ENCODE results near the gene GOLGA3.

DNA sequence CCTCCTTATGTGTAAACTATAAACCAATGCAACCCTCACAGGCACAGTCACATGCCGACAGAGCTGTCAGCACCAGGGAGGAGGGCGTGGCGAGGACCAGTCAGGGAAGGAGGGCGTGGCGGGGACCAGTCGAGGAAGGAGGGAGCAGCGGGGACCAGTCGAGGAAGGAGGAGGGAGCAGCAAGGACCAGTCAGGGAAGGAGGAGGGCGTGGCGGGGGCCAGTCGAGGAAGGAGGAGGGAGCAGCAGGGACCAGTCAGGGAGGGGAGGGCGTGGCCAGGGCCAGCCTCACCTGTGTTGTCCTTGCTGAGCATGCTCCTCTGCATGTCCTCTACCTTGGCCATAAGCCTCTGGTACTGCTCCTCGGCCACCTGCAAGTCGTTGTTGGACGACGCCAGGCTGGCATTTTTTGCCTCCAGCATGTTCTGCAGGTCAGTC lies 24.2 kb downstream of the GOLGA3 start:
- TF ChIP-seq, protein P1, sequence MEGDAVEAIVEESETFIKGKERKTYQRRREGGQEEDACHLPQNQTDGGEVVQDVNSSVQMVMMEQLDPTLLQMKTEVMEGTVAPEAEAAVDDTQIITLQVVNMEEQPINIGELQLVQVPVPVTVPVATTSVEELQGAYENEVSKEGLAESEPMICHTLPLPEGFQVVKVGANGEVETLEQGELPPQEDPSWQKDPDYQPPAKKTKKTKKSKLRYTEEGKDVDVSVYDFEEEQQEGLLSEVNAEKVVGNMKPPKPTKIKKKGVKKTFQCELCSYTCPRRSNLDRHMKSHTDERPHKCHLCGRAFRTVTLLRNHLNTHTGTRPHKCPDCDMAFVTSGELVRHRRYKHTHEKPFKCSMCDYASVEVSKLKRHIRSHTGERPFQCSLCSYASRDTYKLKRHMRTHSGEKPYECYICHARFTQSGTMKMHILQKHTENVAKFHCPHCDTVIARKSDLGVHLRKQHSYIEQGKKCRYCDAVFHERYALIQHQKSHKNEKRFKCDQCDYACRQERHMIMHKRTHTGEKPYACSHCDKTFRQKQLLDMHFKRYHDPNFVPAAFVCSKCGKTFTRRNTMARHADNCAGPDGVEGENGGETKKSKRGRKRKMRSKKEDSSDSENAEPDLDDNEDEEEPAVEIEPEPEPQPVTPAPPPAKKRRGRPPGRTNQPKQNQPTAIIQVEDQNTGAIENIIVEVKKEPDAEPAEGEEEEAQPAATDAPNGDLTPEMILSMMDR (IDR thresholded peaks at IDR 0.05; ENCODE audit: low read depth, low read length) = no peak
- no peak for TF ChIP-seq EZH2phosphoT487 (IDR thresholded peaks at IDR 0.05; ENCODE audit: low read depth)

Data from OCI-LY3 (cell line).